HG02973 (cell line): Measurements from ENCODE around the gene NEK5.
"Not testable (repeated sequence)": the region's sequence is repeated elsewhere in the genome, so short reads cannot be mapped to it uniquely, and the experiment has no call there.

Source experiments
- ATAC-seq: cut with Tn5 transposase; IDR thresholded peaks from one replicate; pipeline ENCODE4 v1.9.1; 2021; ENCODE audit warnings: moderate library complexity; ENCODE audit not compliant: unreplicated experiment

Gene NEK5

DNA sequence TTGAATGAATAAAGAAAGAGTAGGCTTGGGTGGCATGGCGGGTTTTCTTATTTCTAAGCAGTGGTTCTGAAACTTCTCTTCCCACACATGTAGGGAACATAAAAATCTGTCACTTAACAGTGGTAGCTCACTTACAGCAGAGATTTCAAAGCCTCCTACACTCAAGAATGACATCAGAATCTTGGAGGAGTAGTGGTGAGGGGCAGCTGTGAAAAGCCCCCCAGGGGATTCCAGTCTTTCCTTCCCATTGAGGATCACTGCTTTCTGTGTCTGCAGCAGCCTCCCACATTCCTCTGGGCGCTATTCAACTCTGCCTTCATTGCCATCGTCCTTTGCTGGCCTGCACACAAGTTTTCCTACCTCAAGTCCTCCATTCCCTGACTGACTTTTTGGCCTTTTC, 8.6 kb upstream of the NEK5 start:
- no peak for ATAC-seq

GRCh38 chr13:52136763-52137162, 7.9 kb upstream of the NEK5 start:
- ATAC-seq = no peak

GRCh38 chr13:52130641-52131040, 1.8 kb upstream of the NEK5 start:
- ATAC-seq = no peak

DNA sequence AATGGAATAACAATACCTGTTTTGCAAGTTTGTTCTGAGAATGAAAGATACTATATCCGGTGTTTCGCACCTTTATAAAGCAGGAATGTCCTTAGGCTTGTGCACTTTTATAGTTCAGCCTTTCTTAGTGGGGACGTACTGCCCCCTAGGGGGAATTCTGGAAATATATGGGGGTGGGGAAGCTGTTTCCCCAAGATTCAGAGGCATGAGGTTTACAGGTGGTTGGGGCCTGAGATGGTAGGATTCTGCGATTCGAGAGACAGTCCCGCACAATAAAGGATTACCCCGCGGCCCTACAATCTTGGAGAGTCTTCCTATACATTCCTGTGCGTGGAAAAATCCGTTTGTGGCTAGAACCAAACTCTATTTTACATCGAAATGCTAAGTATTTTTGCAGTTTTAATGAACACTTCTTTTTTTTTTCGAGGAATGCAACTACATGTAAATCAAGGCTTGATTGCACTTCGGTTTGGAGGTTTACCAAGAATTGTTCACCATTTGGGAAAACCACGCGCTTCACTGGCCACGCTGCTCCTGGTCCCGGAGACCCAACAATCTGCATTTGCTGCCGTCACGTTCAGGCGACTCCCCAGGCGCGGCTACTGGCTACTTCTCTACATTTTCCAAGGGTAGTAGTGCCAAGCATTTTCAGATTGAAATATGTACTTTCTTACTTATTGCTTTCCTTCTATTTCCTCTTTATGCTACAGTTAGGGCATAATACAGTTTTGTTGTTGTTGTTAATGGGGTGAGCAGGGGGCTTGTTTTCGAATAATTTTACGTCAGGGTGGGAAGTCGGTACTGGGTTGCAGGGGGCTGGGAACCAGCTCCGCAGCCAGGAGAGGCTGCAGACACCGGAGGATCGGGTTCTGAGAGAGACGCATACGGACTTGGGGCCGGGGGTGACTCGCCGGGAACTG, 830 bp downstream of the NEK5 start:
- ATAC-seq = no peak

DNA sequence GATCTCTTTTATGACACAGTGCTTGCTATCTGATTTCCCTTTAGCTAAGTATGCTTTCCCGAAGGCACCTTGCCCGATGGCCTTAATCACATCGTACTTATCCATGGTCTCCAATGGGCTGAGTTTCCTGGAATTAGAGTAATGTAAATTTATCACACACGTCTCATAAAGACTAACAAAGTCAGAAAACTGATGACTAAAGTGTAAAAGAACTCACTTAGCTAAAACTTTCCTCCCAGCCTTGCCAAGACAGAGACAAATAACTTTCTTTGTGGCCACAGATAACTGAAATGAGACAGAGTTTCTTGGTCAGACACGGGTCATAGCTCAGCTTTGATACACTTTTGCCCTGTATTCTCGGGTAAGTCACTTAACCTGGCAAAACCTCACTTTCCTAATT, 1.5 kb downstream of the NEK5 start:
- no peak for ATAC-seq

DNA sequence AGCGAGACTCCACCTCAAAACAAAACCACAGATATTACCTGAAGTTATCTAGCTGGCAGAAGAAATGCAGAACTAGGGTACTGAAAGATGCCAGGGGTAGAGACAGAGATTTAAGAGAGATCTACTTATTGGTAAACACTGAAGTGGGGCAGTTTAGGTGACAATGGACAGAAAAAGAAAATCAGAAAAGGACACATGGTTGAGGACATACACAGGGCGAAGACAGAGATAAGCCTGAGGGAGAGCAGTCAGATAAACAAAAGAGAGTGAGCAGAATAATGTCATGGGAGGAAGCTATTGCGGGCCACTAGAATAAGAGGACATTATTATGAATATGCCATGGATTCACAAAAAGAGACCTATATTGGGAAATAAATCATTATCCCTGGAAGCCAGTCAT, 3.3 kb downstream of the NEK5 start:
- ATAC-seq = no peak

- no peak for ATAC-seq
Observed at GRCh38 chr13:52118595-52118994, 10.3 kb downstream of the NEK5 start.

GRCh38 chr13:52118095-52118494, 10.8 kb downstream of the NEK5 start:
- no peak for ATAC-seq

DNA sequence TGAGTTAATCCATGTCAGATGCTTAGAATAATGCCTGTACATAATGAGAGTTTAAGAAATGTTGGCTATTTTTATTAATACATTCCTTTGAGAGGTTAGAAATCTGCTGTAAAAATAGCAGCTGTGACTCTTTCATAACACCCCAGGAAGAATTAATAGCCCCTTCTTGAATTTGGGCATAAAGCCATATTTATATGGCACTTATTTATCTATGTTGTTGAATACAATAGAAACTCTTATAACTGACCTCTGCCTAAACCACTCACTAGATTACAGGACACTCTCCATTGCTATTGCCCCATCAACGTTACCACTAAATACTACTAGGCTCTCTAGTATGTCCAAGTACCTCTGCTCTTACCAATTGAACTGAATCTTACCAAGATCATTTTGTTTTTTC, 16.3 kb downstream of the NEK5 start:
- ATAC-seq = no peak

DNA sequence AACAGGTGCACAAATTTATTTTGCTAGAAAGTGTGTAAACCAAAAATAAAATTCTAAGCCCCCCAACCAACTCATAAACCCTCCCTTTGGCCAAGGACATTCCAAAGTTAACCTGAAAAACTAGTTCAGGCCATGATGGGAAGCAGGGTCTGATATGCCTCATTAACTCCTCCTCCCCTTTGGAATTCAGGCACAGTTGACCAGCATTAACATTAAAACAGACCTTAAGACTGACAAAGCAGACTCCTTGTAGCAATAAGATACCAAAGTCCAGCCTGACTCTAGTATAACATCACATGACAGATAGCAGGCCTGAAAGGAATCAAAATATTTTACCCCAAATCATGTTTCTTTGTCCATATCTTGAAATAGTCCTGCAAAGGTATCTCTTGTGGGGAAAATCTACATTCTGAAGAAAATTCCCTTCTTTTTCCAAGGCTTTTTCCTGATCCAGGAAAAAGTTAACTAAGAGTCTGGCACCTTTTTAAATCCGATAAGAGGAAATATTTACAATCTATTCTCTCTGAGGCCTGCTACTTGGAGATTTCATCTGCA, 19.7 kb downstream of the NEK5 start:
- no peak for ATAC-seq

GRCh38 chr13:52105841-52106240, 23.0 kb downstream of the NEK5 start:
- no peak for ATAC-seq

DNA sequence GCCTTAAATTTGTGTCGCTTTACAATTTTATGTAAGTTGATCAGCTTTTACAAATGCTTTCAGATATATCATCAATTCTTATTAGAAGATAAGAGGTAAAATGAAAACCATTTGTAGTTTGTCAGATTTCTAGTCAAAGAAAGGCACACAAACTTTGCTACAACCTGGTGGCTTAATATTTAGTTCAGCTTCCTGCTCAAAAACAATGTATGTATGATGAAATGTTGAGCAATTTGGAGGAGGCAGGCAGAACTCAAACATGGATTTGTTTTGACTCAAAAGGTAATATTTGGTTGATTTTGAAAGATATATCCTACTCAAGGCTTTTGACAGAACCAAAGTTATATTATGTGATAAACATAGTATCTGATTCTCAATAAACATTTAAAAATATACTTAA, 24.2 kb downstream of the NEK5 start:
- ATAC-seq = no peak

DNA sequence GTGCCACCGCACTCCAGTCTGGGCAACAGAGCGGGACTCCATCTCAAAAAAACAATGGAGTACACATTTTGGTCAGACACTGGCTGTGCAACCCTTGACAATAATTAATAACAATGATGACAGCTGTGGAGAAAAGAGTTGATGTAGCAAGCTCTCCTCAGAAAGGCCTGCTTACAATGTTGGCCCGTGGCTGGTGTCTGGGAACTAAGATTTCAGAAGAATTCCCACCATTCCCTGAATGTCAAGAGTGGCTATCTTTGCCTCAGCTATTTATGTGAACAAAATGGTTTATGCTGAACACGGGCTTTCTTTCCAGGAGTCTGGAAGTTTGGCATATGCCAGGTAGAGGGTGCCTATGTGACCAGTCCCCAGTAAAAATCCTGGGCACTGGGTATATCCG, 25.5 kb downstream of the NEK5 start:
- no peak for ATAC-seq

DNA sequence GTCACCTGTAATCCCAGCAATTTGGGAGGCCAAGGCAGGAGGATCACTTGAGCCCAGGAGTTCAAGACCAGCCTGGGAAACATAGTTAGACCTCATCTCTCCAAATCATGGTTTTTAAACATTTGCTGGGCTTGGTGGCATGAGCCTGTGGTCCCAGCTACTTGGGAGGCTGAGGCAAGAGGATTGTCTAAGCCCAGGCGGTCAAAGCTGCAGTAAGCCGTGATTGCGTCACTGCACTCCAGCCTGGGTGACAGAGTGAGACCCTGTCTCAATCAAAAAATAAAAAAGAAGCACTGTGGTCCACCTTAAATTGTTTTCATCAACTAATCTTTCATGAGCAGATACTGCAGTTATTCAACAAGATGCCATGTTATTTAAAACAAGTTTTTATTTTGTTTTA, 26.4 kb downstream of the NEK5 start:
- ATAC-seq = not testable (repeated sequence)

DNA sequence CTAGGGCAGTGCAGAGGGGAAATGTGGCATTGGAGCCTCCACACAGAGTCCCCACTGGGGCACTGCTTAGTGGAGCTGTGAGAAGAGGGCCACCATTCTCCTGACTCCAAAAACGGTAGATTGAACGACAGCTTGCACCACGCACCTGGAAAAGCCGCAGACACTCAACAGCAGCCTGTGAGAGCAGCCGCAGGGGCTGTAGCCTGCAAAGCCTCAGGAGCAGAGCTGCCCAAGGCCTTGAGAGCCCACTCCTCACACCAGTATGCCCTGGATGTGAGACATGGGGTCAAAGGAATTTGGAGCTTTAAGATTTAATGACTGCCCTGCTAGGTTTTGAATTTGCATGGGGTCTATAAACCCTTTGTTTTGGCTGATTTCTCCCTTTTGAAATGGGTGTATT, 31.7 kb downstream of the NEK5 start:
- ATAC-seq = no peak

GRCh38 chr13:52096748-52097147, 32.1 kb downstream of the NEK5 start:
- ATAC-seq = no peak

DNA sequence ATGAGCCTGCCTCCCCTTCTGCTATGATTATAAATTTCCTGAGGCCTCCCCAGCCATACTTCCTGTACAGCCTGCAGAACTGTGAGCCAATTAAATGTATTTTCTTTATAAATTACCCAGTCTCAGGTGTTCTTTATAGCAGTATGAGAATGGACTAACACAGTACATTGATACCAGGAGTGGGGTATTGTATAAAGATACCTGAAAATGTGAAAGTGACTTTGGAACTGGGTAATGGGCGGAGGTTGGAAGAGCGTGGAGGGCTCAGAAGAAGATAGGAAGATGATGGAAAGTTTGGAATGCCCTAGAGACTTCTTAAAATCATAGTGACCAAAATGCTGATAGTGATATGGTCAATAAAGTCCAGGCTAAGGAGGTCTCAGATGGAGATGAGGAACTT, 32.8 kb downstream of the NEK5 start:
- no peak for ATAC-seq

DNA sequence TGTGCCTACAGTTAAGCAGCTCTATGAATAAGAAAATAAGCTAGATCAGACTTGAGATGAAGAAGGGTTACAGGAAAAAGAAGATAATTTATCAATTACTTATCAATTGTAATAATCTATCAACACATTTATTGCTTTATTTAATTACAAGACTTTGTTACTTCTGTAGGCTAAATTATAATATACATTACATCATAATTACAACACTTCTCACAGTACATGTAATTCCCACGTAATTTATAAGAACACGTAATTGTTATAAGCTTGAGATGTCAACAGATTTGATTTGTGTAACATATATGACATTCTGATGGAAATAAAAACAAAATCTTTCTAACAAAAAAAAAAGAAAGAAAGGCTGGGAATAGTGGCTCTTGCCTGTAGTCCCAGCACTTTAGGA, 36.8 kb downstream of the NEK5 start:
- ATAC-seq = no peak

DNA sequence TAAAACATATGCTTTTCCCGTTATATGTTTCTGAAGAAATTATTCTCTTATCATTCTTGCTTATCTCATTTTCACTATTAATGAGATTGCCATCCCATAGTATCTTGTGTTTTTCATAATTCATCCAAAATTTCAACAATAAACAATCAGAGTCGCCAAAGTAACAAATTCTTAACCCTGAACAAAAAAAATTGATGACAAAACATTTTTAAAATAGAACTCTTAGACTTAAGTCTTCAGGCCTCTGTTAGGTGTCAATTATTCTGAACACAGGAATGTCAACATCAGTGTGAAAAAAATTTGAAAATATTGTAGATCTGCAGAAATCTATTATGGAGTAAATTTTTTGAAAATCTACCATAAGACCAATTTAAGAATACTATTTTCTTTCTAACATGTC, 37.4 kb downstream of the NEK5 start:
- no peak for ATAC-seq

GRCh38 chr13:52085421-52085820, 43.5 kb downstream of the NEK5 start:
- ATAC-seq = no peak

DNA sequence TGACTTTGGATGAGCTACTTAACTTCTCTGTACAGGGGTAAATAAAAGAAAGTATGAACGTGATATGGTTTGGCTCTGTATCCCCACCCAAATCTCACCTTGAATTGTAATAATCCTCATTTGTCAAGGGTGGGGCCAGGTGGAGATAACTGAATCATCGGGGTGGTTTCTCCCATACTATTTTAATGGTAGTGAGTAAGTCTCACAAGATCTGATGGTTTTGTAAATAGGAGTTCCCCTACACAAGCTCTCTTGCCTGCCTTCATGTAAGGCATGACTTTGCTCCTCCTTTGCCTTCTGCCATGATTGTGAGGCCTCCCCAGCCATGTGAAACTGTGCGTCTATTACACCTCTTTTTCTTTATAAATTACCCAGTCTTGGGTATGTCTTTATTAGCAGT, 43.9 kb downstream of the NEK5 start:
- ATAC-seq = not testable (repeated sequence)

DNA sequence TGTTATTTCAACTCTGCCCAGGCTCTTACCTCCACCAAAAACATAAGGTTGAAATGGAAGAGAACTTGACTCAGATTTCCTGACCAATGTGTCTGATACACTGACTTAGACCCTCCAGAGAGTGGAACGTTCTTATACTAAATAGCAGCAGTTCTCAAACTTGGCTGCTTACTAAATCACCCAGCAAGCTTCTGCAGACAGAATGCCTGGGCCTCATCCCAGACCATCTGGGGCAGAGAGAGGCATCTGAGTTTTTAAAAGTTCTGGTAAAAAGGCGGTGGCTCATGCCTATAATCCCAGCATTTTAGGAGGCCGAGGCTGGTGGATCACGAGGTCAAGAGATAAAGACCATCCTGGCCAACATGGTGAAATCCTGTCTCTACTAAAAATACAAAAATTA, 46.3 kb downstream of the NEK5 start:
- ATAC-seq = no peak

- not testable (repeated sequence) for ATAC-seq
Observed at GRCh38 chr13:52079891-52080290, 49.0 kb downstream of the NEK5 start.
